ENCODE data around the gene IDI2.

Gene IDI2

DNA sequence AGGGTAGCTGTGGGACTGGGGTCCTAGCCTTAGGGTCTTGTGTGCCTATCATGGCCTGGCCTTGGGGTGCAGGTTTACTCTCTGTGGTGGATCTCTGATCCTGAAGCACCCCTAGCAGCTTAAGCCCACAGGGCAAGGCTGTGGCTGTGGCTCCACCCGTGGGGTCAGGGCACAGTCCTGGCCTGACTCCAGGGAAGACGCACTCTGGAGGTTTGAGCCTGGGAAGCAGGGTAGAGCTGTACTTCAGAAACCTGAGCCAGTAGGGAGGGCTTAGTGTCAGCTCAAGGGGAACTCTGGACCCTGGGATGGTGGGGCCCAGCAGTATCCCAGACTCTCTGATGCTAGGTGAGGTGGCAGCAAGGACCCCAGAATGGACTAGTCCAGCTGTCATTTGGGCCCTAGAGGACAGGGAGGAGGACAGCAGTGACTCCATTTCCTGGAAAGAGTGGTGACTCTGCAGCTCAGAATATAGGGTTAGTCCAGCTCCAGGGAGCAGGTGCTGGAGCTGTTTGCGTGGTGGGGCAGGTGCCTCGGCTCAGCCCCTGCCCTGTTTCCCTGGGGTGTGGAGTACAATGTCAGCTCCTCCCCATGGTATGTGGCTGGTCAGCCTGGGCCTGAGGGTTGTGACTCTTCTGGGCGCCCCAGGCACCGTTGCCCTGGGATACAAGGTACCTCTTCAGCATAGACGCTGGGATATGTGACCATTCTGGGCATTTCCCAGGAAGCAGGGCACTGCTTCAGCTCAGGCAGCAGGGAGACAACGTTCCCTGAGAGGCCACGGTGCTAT is 21.6 kb downstream of the IDI2 start:
- no peak for DNase-seq

DNA sequence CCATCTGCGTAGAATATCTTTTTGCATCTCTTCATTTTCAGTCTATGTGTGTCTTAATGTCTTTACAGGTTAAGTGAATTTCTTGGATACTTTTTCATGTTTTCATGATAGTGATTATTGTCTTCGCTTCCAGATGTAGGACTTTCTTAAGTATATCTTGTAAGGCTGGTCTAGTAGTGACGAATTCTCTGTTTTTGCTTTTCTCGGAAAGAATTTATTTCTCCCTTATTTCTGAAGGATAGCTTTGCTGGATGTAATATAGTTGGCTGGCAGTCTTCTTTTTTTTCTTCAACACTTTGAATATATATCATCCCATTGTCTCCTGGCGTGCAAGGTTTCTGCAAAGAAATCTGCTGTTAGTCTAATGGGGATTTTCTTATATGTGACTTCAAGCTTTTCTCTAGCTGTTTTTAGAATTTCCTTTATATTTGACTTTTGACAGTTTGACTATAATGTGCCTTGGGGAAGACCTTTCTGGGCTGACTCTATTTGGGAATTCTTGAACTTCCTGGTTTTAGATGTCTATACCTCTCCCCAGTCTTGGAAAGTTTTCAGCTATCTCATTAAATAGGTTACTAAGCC is 23.1 kb downstream of the IDI2 start:
- DNase-seq = no peak

DNA sequence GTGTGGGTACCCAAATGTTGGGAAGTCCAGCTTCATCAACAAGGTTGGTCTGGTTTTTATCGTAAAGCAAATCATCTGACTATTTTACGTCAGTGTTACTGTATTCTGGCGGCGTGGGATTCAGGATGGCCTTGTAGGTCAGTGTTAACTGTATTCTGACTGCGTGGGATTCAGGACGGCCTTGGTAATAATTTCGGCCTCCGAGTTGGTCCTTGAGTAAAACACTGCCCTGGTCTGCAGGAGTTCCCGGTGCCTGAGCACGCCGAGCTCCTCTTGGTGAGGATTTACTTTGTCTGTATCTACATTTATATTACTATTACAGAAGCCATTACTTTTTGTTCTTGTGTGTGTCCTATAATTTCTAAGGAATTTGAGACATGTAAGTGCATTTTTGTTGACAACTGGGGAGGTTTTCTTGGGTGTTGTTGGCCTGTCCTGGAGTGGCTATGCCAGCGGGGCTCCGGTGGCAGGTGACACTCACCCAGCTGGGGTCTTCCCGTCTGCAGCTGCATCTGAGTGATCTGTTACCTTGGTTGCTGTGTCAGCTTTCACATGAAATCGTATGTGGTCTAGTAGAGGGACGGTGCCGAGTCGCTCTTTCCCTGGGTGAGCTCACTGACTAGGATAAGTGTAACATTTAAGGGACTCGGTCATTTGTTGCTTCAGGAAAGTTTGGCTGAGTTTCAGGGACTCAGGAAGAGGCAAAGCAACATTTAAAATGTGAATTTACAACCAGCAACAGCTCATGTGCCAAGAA is 28.2 kb downstream of the IDI2 start:
- DNase-seq = no peak

- DNase-seq = no peak
Observed at GRCh38 chr10:996031-996430, 29.6 kb downstream of the IDI2 start.

- DNase-seq = no peak
Observed at GRCh38 chr10:995559-995926, 30.1 kb downstream of the IDI2 start.

DNA sequence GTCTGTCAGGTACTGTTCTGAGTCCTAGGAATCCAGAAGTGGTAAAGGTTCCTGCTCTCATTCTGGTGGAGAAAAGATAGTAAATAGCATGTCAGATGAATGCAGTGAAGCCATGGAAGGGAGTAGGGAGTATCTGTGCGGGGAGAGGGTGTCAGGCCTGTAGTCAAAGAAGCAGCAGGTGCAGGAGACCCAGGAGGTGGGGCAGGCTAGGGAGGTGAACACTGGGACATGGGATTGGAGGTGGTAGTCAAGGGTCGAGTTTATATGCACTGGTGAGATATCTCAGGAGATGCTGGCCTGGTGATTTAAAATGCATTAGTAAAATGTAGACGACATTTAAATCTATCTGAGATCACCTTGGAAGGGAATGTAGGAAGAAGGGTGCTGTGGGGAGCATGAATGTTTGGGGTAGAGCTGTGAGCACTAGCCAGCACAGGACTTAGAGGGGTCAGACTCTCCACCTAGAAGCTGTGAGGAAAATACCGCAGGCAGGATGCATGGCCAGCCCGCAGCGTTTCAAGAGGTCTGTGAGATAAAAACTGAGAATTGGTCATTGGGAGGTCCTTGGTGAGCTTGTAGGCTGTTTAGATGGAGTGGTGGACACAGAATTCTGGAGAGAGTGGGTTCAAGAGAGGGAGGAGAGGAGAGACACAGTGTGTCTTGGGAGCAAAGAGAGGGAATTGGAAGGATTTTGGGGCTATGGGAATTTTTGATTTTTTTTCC is 30.7 kb downstream of the IDI2 start:
- DNase-seq = no peak

DNA sequence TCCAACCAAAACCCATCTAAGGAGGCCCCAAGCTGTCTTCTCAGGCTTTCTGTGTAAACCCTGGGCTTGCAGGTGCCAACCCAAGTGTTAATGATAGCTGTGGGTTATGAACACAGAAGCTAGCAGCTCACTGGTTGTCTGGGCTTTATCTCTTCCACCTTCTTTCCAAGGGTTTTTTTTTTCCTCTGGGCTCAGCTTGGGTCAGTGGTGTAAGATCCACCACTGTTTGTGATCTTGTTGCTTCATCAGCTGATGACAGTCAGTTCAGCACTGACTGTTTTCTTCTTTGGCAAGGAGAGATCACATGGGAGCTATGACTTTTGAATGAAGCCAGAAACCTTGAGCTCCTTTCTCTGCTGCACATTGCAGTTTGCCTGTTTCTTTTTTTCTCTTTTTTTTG is 32.8 kb downstream of the IDI2 start:
- no peak for DNase-seq

DNA sequence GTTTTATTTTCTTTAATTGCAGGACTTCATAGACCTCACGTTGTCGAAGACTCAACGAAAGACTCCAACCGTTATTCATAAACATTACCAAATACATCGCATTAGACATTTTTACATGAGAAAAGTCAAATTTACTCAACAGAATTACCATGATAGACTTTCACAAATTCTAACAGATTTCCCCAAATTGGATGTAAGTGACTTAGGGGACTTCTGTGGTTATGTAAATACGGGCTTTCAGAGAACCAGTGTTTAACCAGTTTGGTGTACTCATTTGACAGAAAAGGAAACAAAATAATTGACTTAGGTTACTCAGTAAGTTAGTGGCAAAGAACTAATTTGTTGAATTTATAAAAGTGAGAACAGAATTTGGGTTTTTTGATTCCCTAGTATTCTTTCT is 33.2 kb downstream of the IDI2 start:
- DNase-seq = no peak

- DNase-seq = no peak
Observed at GRCh38 chr10:990808-991207, 34.9 kb downstream of the IDI2 start.

- DNase-seq = no peak
Observed at GRCh38 chr10:988667-989545, 36.8 kb downstream of the IDI2 start.

GRCh38 chr10:987870-988666 is 37.6 kb downstream of the IDI2 start, which contains the start of gene GTPBP4:
Gene GTPBP4 (plus strand): TSS chr10:988434. CDS start chr10:988480, 46 bp downstream.
- DNase-seq = peak; percentile 78

- no peak for DNase-seq
Observed at GRCh38 chr10:987620-987869, 38.1 kb downstream of the IDI2 start.

GRCh38 chr10:986881-987619 is 38.6 kb downstream of the IDI2 start:
- DNase-seq = no peak

DNA sequence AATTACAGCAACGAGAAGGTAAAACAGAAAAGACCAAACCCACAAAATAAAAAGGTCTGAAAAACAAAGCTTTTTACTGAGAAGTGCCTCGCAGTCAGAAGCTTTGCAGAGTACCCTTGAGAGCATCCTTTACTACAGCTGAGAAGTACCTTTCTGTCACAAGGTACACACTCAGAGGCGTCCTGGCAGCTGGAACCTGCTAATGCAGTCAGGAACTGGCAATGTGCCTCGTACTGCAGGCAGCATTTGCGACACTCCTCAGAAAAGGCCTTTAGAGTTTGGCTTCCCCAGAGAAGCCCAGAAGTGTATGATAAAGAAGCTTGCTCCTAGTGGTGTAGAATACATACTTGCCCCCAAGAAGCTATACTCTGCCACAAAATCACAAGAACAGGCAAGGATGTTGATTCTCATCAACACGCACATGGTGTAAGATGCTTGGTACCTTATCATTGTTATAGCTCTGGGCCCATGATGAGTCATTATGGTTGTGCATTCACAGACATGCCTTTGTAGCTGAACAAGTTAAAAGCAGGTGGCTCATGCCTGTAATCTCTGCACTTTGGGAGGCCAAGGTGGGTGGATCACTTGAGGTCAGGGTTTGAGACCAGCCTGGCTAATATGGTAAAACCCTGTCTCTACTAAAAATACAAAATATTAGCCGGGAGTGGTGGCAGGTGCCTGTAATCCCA is 39.4 kb downstream of the IDI2 start:
- DNase-seq = peak; percentile 88

DNA sequence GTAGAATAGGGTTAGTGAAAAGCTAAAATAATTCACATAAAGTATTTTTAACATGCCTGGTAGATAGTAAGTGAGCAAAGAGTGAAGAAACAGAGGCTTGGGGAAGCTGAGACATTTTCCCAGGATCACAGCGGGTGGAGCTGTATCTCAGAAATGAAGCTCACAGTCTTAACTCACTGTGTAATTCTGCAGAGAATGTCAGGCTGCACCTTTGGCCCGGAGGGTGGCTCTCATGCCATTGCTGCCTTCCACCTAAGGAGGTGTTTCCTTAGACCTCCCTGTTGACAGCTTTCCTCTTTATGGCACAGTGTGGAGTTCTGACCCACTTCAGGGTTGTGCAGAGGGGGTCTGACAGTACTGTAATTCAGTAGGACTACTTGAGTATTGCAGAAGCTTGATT is 40.3 kb downstream of the IDI2 start:
- no peak for DNase-seq

GRCh38 chr10:983971-984655 is 41.5 kb downstream of the IDI2 start:
- no peak for DNase-seq

DNA sequence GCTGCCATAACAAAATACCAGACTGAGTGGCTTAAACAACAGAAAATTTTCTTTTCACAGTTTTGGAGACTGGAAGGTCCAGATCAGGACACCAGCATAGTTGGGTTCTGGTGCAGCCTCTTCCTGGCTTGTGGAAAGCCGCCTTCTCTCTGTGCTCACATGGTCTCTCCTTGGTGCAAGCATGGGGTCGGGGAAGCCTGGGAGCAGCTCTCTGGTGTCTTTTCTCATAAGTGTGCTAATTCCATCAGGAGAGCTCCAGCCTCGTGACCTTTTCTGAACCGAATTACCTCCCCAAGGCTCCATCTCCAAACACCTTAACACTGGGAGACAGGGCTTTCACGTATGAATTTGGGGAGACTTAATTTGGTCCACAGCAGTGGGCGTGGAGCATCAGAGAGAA is 42.3 kb downstream of the IDI2 start:
- no peak for DNase-seq

GRCh38 chr10:980468-981093 is 45.1 kb downstream of the IDI2 start:
- DNase-seq = no peak

GRCh38 chr10:978826-979421 is 46.7 kb downstream of the IDI2 start:
- no peak for DNase-seq
